H9 (cell line): ENCODE measurements around the gene MAPK11. TPM values are rescaled to one million over a fixed set of nuclear protein-coding genes. Genes with fewer than 3 reads are reported as not detected.

Experiments
- DNase-seq: peaks from one replicate; pipeline ENCODE4 v3.0.0-alpha.2; 2017
- H2AFZ ChIP-seq: one replicate; pipeline ENCODE4 v1.6.1; 2013; ENCODE audit warnings: mild to moderate bottlenecking, low read length, control low read depth, moderate library complexity
- H2AK5ac ChIP-seq: 2 replicates; pipeline ENCODE4 v1.6.1; 2013; ENCODE audit warnings: low read length, control low read depth, mixed read lengths; ENCODE audit not compliant: insufficient read length
- H2BK120ac ChIP-seq: one replicate; pipeline ENCODE4 v1.6.1; 2013; ENCODE audit warnings: low read depth, mild to moderate bottlenecking, low read length, control low read depth, inconsistent platforms; ENCODE audit not compliant: poor library complexity, severe bottlenecking
- H2BK12ac ChIP-seq: 2 replicates; pipeline ENCODE4 v1.6.1; 2013; ENCODE audit warnings: low read length, control low read depth, mixed read lengths, low read depth; ENCODE audit not compliant: insufficient read length
- H2BK15ac ChIP-seq: 2 replicates; pipeline ENCODE4 v1.6.1; 2013; ENCODE audit warnings: low read depth, low read length, control low read depth
- H2BK20ac ChIP-seq: one replicate; pipeline ENCODE4 v1.6.1; 2013; ENCODE audit warnings: low read depth, mild to moderate bottlenecking, low read length, control low read depth, inconsistent platforms; ENCODE audit not compliant: poor library complexity, severe bottlenecking
- H2BK5ac ChIP-seq: 2 replicates; pipeline ENCODE4 v1.6.1; 2013; ENCODE audit warnings: low read length, control low read depth, mixed read lengths; ENCODE audit not compliant: insufficient read length
- H3K14ac ChIP-seq: 2 replicates; pipeline ENCODE4 v1.6.1; 2013; ENCODE audit warnings: low read length, control low read depth; ENCODE audit not compliant: insufficient read depth
- H3K18ac ChIP-seq: 2 replicates; pipeline ENCODE4 v1.6.1; 2013; ENCODE audit warnings: low read depth, mild to moderate bottlenecking, mixed read lengths, low read length, control low read depth; ENCODE audit not compliant: insufficient read length
- H3K23ac ChIP-seq: 2 replicates; pipeline ENCODE4 v1.6.1; 2013; ENCODE audit warnings: low read length, control low read depth, mixed read lengths, low read depth; ENCODE audit not compliant: insufficient read length
- H3K23me2 ChIP-seq: 2 replicates; pipeline ENCODE4 v1.6.1; 2013; ENCODE audit warnings: low read depth, mild to moderate bottlenecking, mixed read lengths, low read length, control low read depth; ENCODE audit not compliant: insufficient read length, poor library complexity, severe bottlenecking
- H3K27ac ChIP-seq: 2 replicates; pipeline ENCODE4 v1.5.1; 2013; ENCODE audit warnings: low read length, control low read depth, mixed read lengths, low read depth; ENCODE audit not compliant: insufficient read length
- H3K27me3 ChIP-seq: 2 replicates; pipeline ENCODE4 v1.6.1; 2013; ENCODE audit warnings: low read length, control low read depth, inconsistent platforms; ENCODE audit not compliant: insufficient read depth
- H3K4ac ChIP-seq: 2 replicates; pipeline ENCODE4 v1.6.1; 2013; ENCODE audit warnings: low read depth, mild to moderate bottlenecking, control low read depth, inconsistent platforms, low read length, moderate library complexity
- H3K4me1 ChIP-seq: 2 replicates; pipeline ENCODE4 v1.6.1; 2013; ENCODE audit warnings: low read length, control low read depth, inconsistent platforms; ENCODE audit not compliant: insufficient read depth
- H3K4me2 ChIP-seq: 2 replicates; pipeline ENCODE4 v1.6.1; 2013; ENCODE audit warnings: low read length, control low read depth, mixed read lengths; ENCODE audit not compliant: insufficient read length, insufficient read depth
- H3K56ac ChIP-seq: 2 replicates; pipeline ENCODE4 v1.6.1; 2013; ENCODE audit warnings: low read depth, mild to moderate bottlenecking, mixed read lengths, low read length, control low read depth; ENCODE audit not compliant: insufficient read length
- H3K79me1 ChIP-seq: 2 replicates; pipeline ENCODE4 v1.6.1; 2013; ENCODE audit warnings: low read depth, mild to moderate bottlenecking, moderate library complexity, low read length, control low read depth, inconsistent platforms; ENCODE audit not compliant: insufficient read depth, poor library complexity, severe bottlenecking
- H3K79me2 ChIP-seq: 2 replicates; pipeline ENCODE4 v1.6.1; 2013; ENCODE audit warnings: low read length, control low read depth, inconsistent platforms; ENCODE audit not compliant: insufficient read depth
- H3K9ac ChIP-seq: 2 replicates; pipeline ENCODE4 v1.6.1; 2013; ENCODE audit warnings: low read length, control low read depth, mixed read lengths; ENCODE audit not compliant: insufficient read length; ENCODE audit errors: extremely low read depth
- H3K9me3 ChIP-seq: one replicate; pipeline ENCODE4 v1.6.1; 2013; ENCODE audit warnings: low read depth, low read length, inconsistent platforms; ENCODE audit not compliant: control insufficient read depth
- H3T11ph ChIP-seq: one replicate; pipeline ENCODE4 v1.6.1; 2013; ENCODE audit warnings: mild to moderate bottlenecking, low read length, control low read depth, inconsistent platforms
- H4K20me1 ChIP-seq: one replicate; pipeline ENCODE4 v1.6.1; 2013; ENCODE audit not compliant: control insufficient read depth, insufficient read length, insufficient read depth
- H4K5ac ChIP-seq: 2 replicates; pipeline ENCODE4 v1.6.1; 2013; ENCODE audit warnings: low read depth, mild to moderate bottlenecking, mixed read lengths, low read length, control low read depth; ENCODE audit not compliant: insufficient read length
- H4K8ac ChIP-seq: replicated peaks from 2 replicates; pipeline ENCODE4 v1.6.1; 2013; ENCODE audit warnings: low read length, control low read depth, mixed read lengths, low read depth; ENCODE audit not compliant: insufficient read length
- H4K91ac ChIP-seq: 2 replicates; pipeline ENCODE4 v1.6.1; 2013; ENCODE audit warnings: low read depth, mild to moderate bottlenecking, moderate library complexity, mixed read lengths, low read length, control low read depth; ENCODE audit not compliant: insufficient read length
- H3K27ac Mint-ChIP-seq, 3 experiments: 2 replicates in 2 of 3; 3 replicates in 1 of 3; pipeline ENCODE4 v1.8.0; 2020 to 2021; ENCODE audit warnings: mixed read lengths in 3 of 3, mild to moderate bottlenecking in 1 of 3, moderate library complexity in 1 of 3
- H3K27me3 Mint-ChIP-seq: 2 replicates; pipeline ENCODE4 v1.8.0; 2021; ENCODE audit warnings: low read depth, mild to moderate bottlenecking, moderate library complexity, mixed read lengths
- H3K36me3 Mint-ChIP-seq, 3 experiments: 2 replicates in 2 of 3; 3 replicates in 1 of 3; pipeline ENCODE4 v1.8.0; 2020 to 2021; ENCODE audit warnings: low read depth in 3 of 3, mixed read lengths in 3 of 3; ENCODE audit not compliant: insufficient read depth in 1 of 3
- H3K4me1 Mint-ChIP-seq, 2 experiments: 2 replicates each; pipeline ENCODE4 v1.8.0; 2020; ENCODE audit warnings: mixed read lengths in 2 of 2
- H3K4me3 Mint-ChIP-seq, 2 experiments: 2 replicates in 1 of 2; 3 replicates in 1 of 2; pipeline ENCODE4 v1.8.0; 2020 to 2021; ENCODE audit warnings: mild to moderate bottlenecking in 2 of 2, mixed read lengths in 2 of 2, moderate library complexity in 1 of 2
- H3K9me3 Mint-ChIP-seq, 2 experiments: 2 replicates in 1 of 2; 3 replicates in 1 of 2; pipeline ENCODE4 v1.8.0; 2020; ENCODE audit warnings: mild to moderate bottlenecking in 2 of 2, mixed read lengths in 2 of 2, moderate library complexity in 1 of 2
- WGBS: extraction: QIAGEN DNeasy Blood & Tissue Kit; methylation state at CpG from one replicate; pipeline ENCODE4 v1.1.7; 2013; ENCODE audit warnings: missing lambda C conversion rate, low lambda C conversion rate, mixed read lengths; ENCODE audit not compliant: insufficient read length; ENCODE audit errors: extremely low coverage; 5-methylcytosine and 5-hydroxymethylcytosine counted together
- total RNA-seq: library from RNA; stranded (reverse); gene quantifications from 2 replicates; pipeline ENCODE4 v1.2.1, GENCODE V29; 2021
- TF ChIP-seq, protein P1 (sequence below): fragments of 200-600 bp; sonication (generic); conservative IDR thresholded peaks from 3 replicates; pipeline ENCODE4 v1.8.0; 2021; ENCODE audit warnings: antibody characterized with exemption, mild to moderate bottlenecking

The MAPK11 gene
- total RNA-seq, 1 experiment from 2014 or later: 1.5 TPM

DNA sequence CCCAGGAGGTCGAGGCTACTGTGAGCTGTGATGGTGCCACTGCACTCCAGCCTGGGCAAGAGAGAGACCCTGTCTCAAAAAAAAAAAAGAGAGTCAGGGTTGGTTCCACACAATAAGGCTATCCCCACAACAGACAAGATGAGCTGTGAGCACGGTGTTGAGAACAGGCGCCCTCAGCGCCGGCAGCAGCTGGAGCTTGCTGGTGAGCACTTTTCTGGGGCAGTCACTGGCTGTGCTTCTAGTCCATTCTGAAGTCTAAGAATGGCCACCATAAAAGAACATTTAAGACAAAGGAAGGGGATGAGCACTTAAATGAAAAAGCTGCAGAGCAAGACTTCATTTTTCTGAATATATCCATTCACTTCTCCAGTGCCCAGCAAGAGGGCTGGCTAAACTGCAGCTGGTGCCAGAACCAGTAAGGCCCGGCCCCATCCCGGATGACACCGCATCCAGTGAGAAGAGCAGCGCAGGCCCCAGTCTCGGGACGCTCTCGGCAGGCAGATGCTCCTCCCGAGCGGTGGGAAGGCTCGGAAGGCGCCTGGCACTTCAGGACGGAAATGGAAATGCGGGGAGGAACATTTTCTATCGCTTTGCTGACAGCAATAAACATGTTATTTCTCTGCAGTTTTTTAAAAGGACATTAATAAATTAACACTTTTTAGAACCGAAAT is 37.6 kb downstream of the MAPK11 start:
- no CpG with 5 or more reads among the region's 20 CpGs for WGBS
- Mint-ChIP-seq H3K36me3 (peaks cover 17 to 38% (median 26%) of the 10 kb centered on the region in 3 experiments; a peak in 6 of 7 replicates), H3K4me1 (peaks cover 6 to 8% of the 10 kb centered on the region in 2 experiments)

More for the DNA sequence above, 37.6 kb downstream of the MAPK11 start:
- Histone ChIP-seq H2BK15ac (no peak overlapping the region), H4K91ac (no peak overlapping the region), H3K23me2 (no peaks in the 10 kb centered on the region), H4K20me1 (peaks cover 6% of the 10 kb centered on the region), H3K9ac (no peak overlapping the region), H2BK120ac (no peak overlapping the region), H3K27me3 (no peaks in the 10 kb centered on the region), H3K56ac (no peak overlapping the region), H4K8ac (no peak overlapping the region), H3K79me2 (no peaks in the 10 kb centered on the region; the same call in 1 of the 2 replicates), H2AK5ac (no peak overlapping the region), H3K79me1 (no peaks in the 10 kb centered on the region), H3K14ac (no peak overlapping the region), H3K27ac (no peak overlapping the region), H4K5ac (no peak overlapping the region), H2BK12ac (no peak overlapping the region), H3K9me3 (no peaks in the 10 kb centered on the region), H3K4me1 (no peaks in the 10 kb centered on the region), H3K4ac (no peak overlapping the region), H2AFZ (no peak overlapping the region), H3K18ac (no peak overlapping the region), H2BK5ac (no peak overlapping the region), H2BK20ac (no peak overlapping the region), H3T11ph (no peak overlapping the region), H3K23ac (no peak overlapping the region), H3K4me2 (no peak overlapping the region)
- peaks cover 8 to 10% of the 10 kb centered on the region in 2 experiments; a peak in 4 of 5 replicates for H3K9me3 Mint-ChIP-seq
- peak overlapping the region in 1 of 3 experiments; percentile 53; a peak in 1 of 7 replicates for H3K27ac Mint-ChIP-seq
- no peak for DNase-seq
- no peak overlapping the region for H3K4me3 Mint-ChIP-seq
- TF ChIP-seq, protein P1, sequence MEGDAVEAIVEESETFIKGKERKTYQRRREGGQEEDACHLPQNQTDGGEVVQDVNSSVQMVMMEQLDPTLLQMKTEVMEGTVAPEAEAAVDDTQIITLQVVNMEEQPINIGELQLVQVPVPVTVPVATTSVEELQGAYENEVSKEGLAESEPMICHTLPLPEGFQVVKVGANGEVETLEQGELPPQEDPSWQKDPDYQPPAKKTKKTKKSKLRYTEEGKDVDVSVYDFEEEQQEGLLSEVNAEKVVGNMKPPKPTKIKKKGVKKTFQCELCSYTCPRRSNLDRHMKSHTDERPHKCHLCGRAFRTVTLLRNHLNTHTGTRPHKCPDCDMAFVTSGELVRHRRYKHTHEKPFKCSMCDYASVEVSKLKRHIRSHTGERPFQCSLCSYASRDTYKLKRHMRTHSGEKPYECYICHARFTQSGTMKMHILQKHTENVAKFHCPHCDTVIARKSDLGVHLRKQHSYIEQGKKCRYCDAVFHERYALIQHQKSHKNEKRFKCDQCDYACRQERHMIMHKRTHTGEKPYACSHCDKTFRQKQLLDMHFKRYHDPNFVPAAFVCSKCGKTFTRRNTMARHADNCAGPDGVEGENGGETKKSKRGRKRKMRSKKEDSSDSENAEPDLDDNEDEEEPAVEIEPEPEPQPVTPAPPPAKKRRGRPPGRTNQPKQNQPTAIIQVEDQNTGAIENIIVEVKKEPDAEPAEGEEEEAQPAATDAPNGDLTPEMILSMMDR: no peak
- no peaks in the 10 kb centered on the region for H3K27me3 Mint-ChIP-seq
